HEK293 (cell line): ENCODE results near the gene SETD7.
A peak's percentile ranks its signal among the peaks of the same experiment; 100 is the strongest.

ENCODE experiments used
- CTCF ChIP-seq: fragments of 450-650 bp; formaldehyde crosslinking; IDR thresholded peaks from 2 replicates; pipeline ENCODE4 v1.5.1; 2016; ENCODE audit warnings: missing biosample characterization, missing genetic modification characterization
- HIC1 ChIP-seq: fragments of 450-650 bp; formaldehyde crosslinking; IDR thresholded peaks from 2 replicates; pipeline ENCODE4 v1.5.1; 2016; ENCODE audit warnings: missing biosample characterization, missing genetic modification characterization
- HOXC10 ChIP-seq: sonication (generic); formaldehyde crosslinking; IDR thresholded peaks from 2 replicates; pipeline ENCODE4 v1.8.1; 2023; ENCODE audit warnings: mild to moderate bottlenecking, missing genetic modification reagents
- KLF10 ChIP-seq: fragments of 450-650 bp; IDR thresholded peaks from 2 replicates; pipeline ENCODE4 v1.5.1; 2018; ENCODE audit warnings: missing biosample characterization, mild to moderate bottlenecking, missing genetic modification characterization
- KLF9 ChIP-seq: fragments of 450-650 bp; formaldehyde crosslinking; IDR thresholded peaks from 2 replicates; pipeline ENCODE4 v1.5.1; 2016; ENCODE audit warnings: missing biosample characterization, missing genetic modification characterization, low read depth
- TSHZ1 ChIP-seq: fragments of 450-650 bp; formaldehyde crosslinking; IDR thresholded peaks from 2 replicates; pipeline ENCODE4 v1.5.1; 2016; ENCODE audit warnings: missing biosample characterization, missing genetic modification characterization, borderline replicate concordance
- ZBTB20 ChIP-seq: fragments of 450-650 bp; formaldehyde crosslinking; IDR thresholded peaks from 2 replicates; pipeline ENCODE4 v1.5.1; 2016; ENCODE audit warnings: missing biosample characterization, missing genetic modification characterization
- ZNF121 ChIP-seq: fragments of 450-650 bp; formaldehyde crosslinking; IDR thresholded peaks from 2 replicates; pipeline ENCODE4 v1.5.1; 2016; ENCODE audit warnings: missing biosample characterization, missing genetic modification characterization
- ZNF184 ChIP-seq: fragments of 450-650 bp; IDR thresholded peaks from 2 replicates; pipeline ENCODE4 v1.5.1; 2018; ENCODE audit warnings: missing biosample characterization, mild to moderate bottlenecking, missing genetic modification characterization
- ZNF19 ChIP-seq: fragments of 450-650 bp; formaldehyde crosslinking; IDR thresholded peaks from 2 replicates; pipeline ENCODE4; 2016; ENCODE audit warnings: missing biosample characterization, missing genetic modification characterization, low read depth
- ZNF211 ChIP-seq: fragments of 450-650 bp; formaldehyde crosslinking; IDR thresholded peaks from 2 replicates; pipeline ENCODE4 v1.5.1; 2016; ENCODE audit warnings: low read depth, missing biosample characterization, missing genetic modification characterization
- ZNF292 ChIP-seq: fragments of 450-650 bp; formaldehyde crosslinking; IDR thresholded peaks from 2 replicates; pipeline ENCODE4 v1.5.1; 2016; ENCODE audit warnings: low read depth, missing biosample characterization, missing genetic modification characterization, borderline replicate concordance
- ZNF302 ChIP-seq: fragments of 450-650 bp; formaldehyde crosslinking; IDR thresholded peaks from 2 replicates; pipeline ENCODE4 v1.5.1; 2016; ENCODE audit warnings: missing biosample characterization, missing genetic modification characterization, low read depth
- ZNF341 ChIP-seq: fragments of 450-650 bp; formaldehyde crosslinking; IDR thresholded peaks from 2 replicates; pipeline ENCODE4; 2016; ENCODE audit warnings: low read depth, missing biosample characterization, missing genetic modification characterization
- ZNF426 ChIP-seq: fragments of 450-650 bp; formaldehyde crosslinking; IDR thresholded peaks from 2 replicates; pipeline ENCODE4 v1.5.1; 2017; ENCODE audit warnings: missing biosample characterization, missing genetic modification characterization, mild to moderate bottlenecking, inconsistent platforms, moderate library complexity
- ZNF501 ChIP-seq: fragments of 450-650 bp; formaldehyde crosslinking; IDR thresholded peaks from 2 replicates; pipeline ENCODE4 v1.5.1; 2016; ENCODE audit warnings: missing biosample characterization, missing genetic modification characterization
- ZNF514 ChIP-seq: fragments of 450-650 bp; formaldehyde crosslinking; IDR thresholded peaks from 2 replicates; pipeline ENCODE4 v1.5.1; 2016; ENCODE audit warnings: missing biosample characterization, missing genetic modification characterization
- ZNF521 ChIP-seq: fragments of 450-650 bp; formaldehyde crosslinking; IDR thresholded peaks from 2 replicates; pipeline ENCODE4 v1.5.1; 2017; ENCODE audit warnings: missing biosample characterization, mild to moderate bottlenecking, missing genetic modification characterization
- ZNF548 ChIP-seq: fragments of 450-650 bp; formaldehyde crosslinking; IDR thresholded peaks from 2 replicates; pipeline ENCODE4 v1.5.1; 2016; ENCODE audit warnings: missing biosample characterization, missing genetic modification characterization
- ZNF571 ChIP-seq: fragments of 450-650 bp; formaldehyde crosslinking; IDR thresholded peaks from 2 replicates; pipeline ENCODE4 v1.5.0; 2017; ENCODE audit warnings: missing biosample characterization, missing genetic modification characterization
- ZNF580 ChIP-seq: fragments of 450-650 bp; formaldehyde crosslinking; IDR thresholded peaks from 2 replicates; pipeline ENCODE4 v1.5.1; 2016; ENCODE audit warnings: missing biosample characterization, missing genetic modification characterization
- ZNF629 ChIP-seq: fragments of 450-650 bp; formaldehyde crosslinking; IDR thresholded peaks from 2 replicates; pipeline ENCODE4 v1.5.1; 2017; ENCODE audit warnings: missing biosample characterization, missing genetic modification characterization
- ZNF660 ChIP-seq: fragments of 450-650 bp; IDR thresholded peaks from 2 replicates; pipeline ENCODE4 v1.5.1; 2018; ENCODE audit warnings: missing biosample characterization, mild to moderate bottlenecking, missing genetic modification characterization
- ZNF701 ChIP-seq: fragments of 450-650 bp; formaldehyde crosslinking; IDR thresholded peaks from 2 replicates; pipeline ENCODE4 v1.5.1; 2016; ENCODE audit warnings: missing biosample characterization, missing genetic modification characterization
- ZSCAN16 ChIP-seq: fragments of 450-650 bp; formaldehyde crosslinking; IDR thresholded peaks from 2 replicates; pipeline ENCODE4 v1.5.1; 2016; ENCODE audit warnings: missing biosample characterization, missing genetic modification characterization
- ZXDB ChIP-seq: fragments of 450-650 bp; formaldehyde crosslinking; IDR thresholded peaks from 2 replicates; pipeline ENCODE4 v1.5.1; 2016; ENCODE audit warnings: missing biosample characterization, missing genetic modification characterization

Gene SETD7

GRCh38 chr4:139554893-139555704 lies 920 bp downstream of the SETD7 start (continued):
- TF ChIP-seq TSHZ1, result 0 out of 2 replicates have a peak, but pooled peaks have one; percentile 83
- TF ChIP-seq ZNF580, result peak; percentile 40; the same call in 1 of the 2 replicates
- TF ChIP-seq HIC1 (tag by site-specific recombination), result peak; percentile 96
- TF ChIP-seq ZNF302 (tag by site-specific recombination), result no peak
- no peak for TF ChIP-seq ZNF521
- peak; percentile 91 for TF ChIP-seq ZNF341
- no peak for TF ChIP-seq ZNF548 (tag by site-specific recombination)
- peak; percentile 61; the same call in 1 of the 2 replicates for TF ChIP-seq ZSCAN16
- no peak for TF ChIP-seq ZNF571 (tag by site-specific recombination)
- no peak for TF ChIP-seq ZNF121
- no peak for TF ChIP-seq ZNF514 (tag by site-specific recombination)
- no peak for TF ChIP-seq ZNF701 (tag by site-specific recombination)
- TF ChIP-seq CTCF (tag by site-specific recombination), result 0 out of 2 replicates have a peak, but pooled peaks have one; percentile 12
- TF ChIP-seq KLF9 (tag by site-specific recombination), result peak; percentile 61; the same call in 1 of the 2 replicates
- no peak for TF ChIP-seq HOXC10 (CRISPR knock-in tag)
- no peak for TF ChIP-seq ZNF292 (tag by site-specific recombination)
- TF ChIP-seq ZNF426 (tag by site-specific recombination), result no peak
- peak; percentile 65; the same call in 1 of the 2 replicates for TF ChIP-seq ZBTB20 (tag by site-specific recombination)
- TF ChIP-seq ZNF660 (tag by site-specific recombination), result peak; percentile 72
- peak; percentile 34; the same call in 1 of the 2 replicates for TF ChIP-seq KLF10 (tag by site-specific recombination)
- peak; percentile 80; the same call in 1 of the 2 replicates for TF ChIP-seq ZNF501 (tag by site-specific recombination)
- no peak for TF ChIP-seq ZNF184 (tag by site-specific recombination)
- peak; percentile 87 for TF ChIP-seq ZXDB
- peak; percentile 92 for TF ChIP-seq ZNF629
- no peak for TF ChIP-seq ZNF19 (tag by site-specific recombination)
- no peak for TF ChIP-seq ZNF211 (tag by site-specific recombination)
- TF ChIP-seq, all 188 proteins: peak for 78
